Endodermal cell (in vitro differentiated cells): ENCODE data around the gene GAB3. TPM values are rescaled to one million over a fixed set of nuclear protein-coding genes. Genes with fewer than 3 reads are reported as not detected.

Source experiments
- DNase-seq: peaks from one replicate; pipeline ENCODE4 v3.0.0-alpha.2; 2017
- H3K27ac ChIP-seq: 2 replicates; pipeline ENCODE4 v1.5.1; 2013; ENCODE audit warnings: mild to moderate bottlenecking, low read depth, low read length, moderate library complexity
- H3K27me3 ChIP-seq: 2 replicates; pipeline ENCODE4 v1.6.1; 2013; ENCODE audit warnings: mild to moderate bottlenecking, low read length, moderate library complexity; ENCODE audit not compliant: insufficient read depth, control insufficient read depth, poor library complexity, severe bottlenecking
- H3K36me3 ChIP-seq: 2 replicates; pipeline ENCODE4 v1.7.0; 2013; ENCODE audit warnings: mild to moderate bottlenecking, low read length, moderate library complexity; ENCODE audit not compliant: control insufficient read depth, insufficient read depth
- H3K4me1 ChIP-seq: one replicate; pipeline ENCODE4 v1.7.0; 2013; ENCODE audit warnings: low read length; ENCODE audit not compliant: control insufficient read depth, insufficient read depth
- H3K4me3 ChIP-seq: 2 replicates; pipeline ENCODE4 v1.5.1; 2013; ENCODE audit warnings: mild to moderate bottlenecking, low read length, moderate library complexity
- H3K9ac ChIP-seq: 2 replicates; pipeline ENCODE4 v1.6.1; 2013; ENCODE audit warnings: mild to moderate bottlenecking, low read length, moderate library complexity; ENCODE audit not compliant: poor library complexity, severe bottlenecking; ENCODE audit errors: extremely low read depth
- H3K9me3 ChIP-seq: 2 replicates; pipeline ENCODE4 v1.6.1; 2013; ENCODE audit warnings: mild to moderate bottlenecking, low read length, moderate library complexity; ENCODE audit not compliant: control insufficient read depth
- H3K27ac Mint-ChIP-seq: 2 replicates; pipeline ENCODE4 v1.8.0; 2020; ENCODE audit warnings: mixed read lengths
- H3K27me3 Mint-ChIP-seq: 2 replicates; pipeline ENCODE4 v1.8.0; 2021; ENCODE audit warnings: mild to moderate bottlenecking, mixed read lengths; ENCODE audit not compliant: insufficient read depth
- H3K36me3 Mint-ChIP-seq: 2 replicates; pipeline ENCODE4 v1.8.0; 2020; ENCODE audit warnings: low read depth, mixed read lengths
- H3K4me1 Mint-ChIP-seq: 2 replicates; pipeline ENCODE4 v1.8.0; 2020; ENCODE audit warnings: mixed read lengths
- H3K4me3 Mint-ChIP-seq: 2 replicates; pipeline ENCODE4 v1.8.0; 2020; ENCODE audit warnings: mild to moderate bottlenecking, moderate library complexity, mixed read lengths
- H3K9me3 Mint-ChIP-seq: 2 replicates; pipeline ENCODE4 v1.8.0; 2020; ENCODE audit warnings: mild to moderate bottlenecking, mixed read lengths
- CTCF ChIP-seq: fragments of 200-600 bp; sonication (generic); conservative IDR thresholded peaks from 2 replicates; pipeline ENCODE4 v1.5.0; 2021; ENCODE audit warnings: antibody characterized with exemption, mild to moderate bottlenecking
- WGBS, 2 experiments: methylation state at CpG; one replicate each; pipeline versions ENCODE4 v1.1.5 to v1.1.7; 2013; ENCODE audit warnings: missing lambda C conversion rate in 2 of 2, mixed read lengths in 1 of 2; ENCODE audit not compliant: insufficient coverage in 1 of 2, insufficient read length in 1 of 2; 5-methylcytosine and 5-hydroxymethylcytosine counted together
- total RNA-seq, 2 donors: library from RNA; stranded (reverse); fragmentation: NEBNext Ultra II Directional in 1 of 2; extraction: Animal tissue kit (Norgen Biotek cat#: 25700) in 1 of 2; gene quantifications; 2 replicates in 1 of 2; 3 replicates in 1 of 2; pipeline ENCODE4 v1.2.1, GENCODE V29; 2021

GAB3 gene
- total RNA-seq, 2 donors from 2014 or later: 0.13 to 0.55 TPM

DNA sequence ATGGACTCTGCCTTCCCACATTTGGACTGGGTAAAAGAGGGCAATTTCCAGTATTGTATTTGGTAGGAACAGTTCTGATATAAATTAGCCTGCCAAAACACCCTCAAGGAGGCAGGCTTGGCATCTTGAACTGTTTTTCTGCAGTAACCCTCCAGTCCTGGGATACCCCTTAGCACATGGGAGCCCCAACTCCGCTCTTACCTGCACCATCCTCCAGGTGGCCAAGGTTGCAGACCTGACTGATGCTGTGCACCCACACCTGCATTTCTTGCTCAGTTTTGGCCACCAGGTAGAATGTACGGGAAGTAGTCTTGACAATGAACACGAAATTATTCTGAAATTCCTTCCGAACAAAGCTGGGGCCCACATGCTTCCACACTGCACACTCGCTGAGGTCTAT is 35.1 kb downstream of the GAB3 start:
- Mint-ChIP-seq H3K4me1 (no peaks in the 10 kb centered on the region), H3K36me3 (no peaks in the 10 kb centered on the region), H3K27ac (no peak overlapping the region), H3K4me3 (no peak overlapping the region), H3K9me3 (peaks cover 44% of the 10 kb centered on the region), H3K27me3 (no peaks in the 10 kb centered on the region)
- no peak overlapping the region for H3K9ac ChIP-seq
- no peaks in the 10 kb centered on the region for H3K27me3 ChIP-seq
- no peaks in the 10 kb centered on the region for H3K9me3 ChIP-seq
- 85 to 89% methylated on average over 5 of the region's 5 CpGs for WGBS, 2 experiments
- H3K4me1 ChIP-seq: no peaks in the 10 kb centered on the region
- H3K4me3 ChIP-seq: no peak overlapping the region
- TF ChIP-seq CTCF: peak; percentile 41
- DNase-seq: no peak
- H3K36me3 ChIP-seq: no peaks in the 10 kb centered on the region
- no peak overlapping the region for H3K27ac ChIP-seq

DNA sequence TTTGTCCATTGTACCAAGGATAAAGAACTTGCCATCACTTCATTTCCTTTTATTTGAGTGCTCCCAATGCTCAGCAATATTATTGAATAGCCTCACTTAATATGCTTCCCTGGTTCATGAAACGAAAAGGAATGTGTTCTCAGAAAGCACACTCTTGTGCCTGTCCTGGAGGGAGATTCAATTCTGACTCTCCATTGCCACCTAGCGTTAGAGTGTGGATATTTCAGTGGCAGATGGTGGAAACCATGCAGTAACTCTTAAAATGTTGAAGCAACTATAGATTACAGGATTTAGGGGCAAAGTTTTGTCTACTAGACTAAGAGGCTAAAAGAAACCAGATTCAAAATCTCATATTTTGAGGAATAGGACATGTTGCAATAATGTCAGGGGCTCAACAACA is 36.0 kb downstream of the GAB3 start:
- no peaks in the 10 kb centered on the region for H3K4me1 ChIP-seq
- no peaks in the 10 kb centered on the region for H3K27me3 ChIP-seq
- DNase-seq: peak; percentile 78
- no peaks in the 10 kb centered on the region for H3K9me3 ChIP-seq
- H3K4me3 ChIP-seq: no peak overlapping the region
- Mint-ChIP-seq H3K36me3 (no peaks in the 10 kb centered on the region), H3K4me3 (no peak overlapping the region), H3K4me1 (no peaks in the 10 kb centered on the region), H3K27ac (no peak overlapping the region), H3K9me3 (peaks cover 43% of the 10 kb centered on the region), H3K27me3 (no peaks in the 10 kb centered on the region)
- peak; percentile 79 for TF ChIP-seq CTCF
- no peak overlapping the region for H3K27ac ChIP-seq
- no peaks in the 10 kb centered on the region for H3K36me3 ChIP-seq
- WGBS, 2 experiments: 14 to 60% methylated on average over 1 to 2 of the region's 2 CpGs
- H3K9ac ChIP-seq: no peak overlapping the region

DNA sequence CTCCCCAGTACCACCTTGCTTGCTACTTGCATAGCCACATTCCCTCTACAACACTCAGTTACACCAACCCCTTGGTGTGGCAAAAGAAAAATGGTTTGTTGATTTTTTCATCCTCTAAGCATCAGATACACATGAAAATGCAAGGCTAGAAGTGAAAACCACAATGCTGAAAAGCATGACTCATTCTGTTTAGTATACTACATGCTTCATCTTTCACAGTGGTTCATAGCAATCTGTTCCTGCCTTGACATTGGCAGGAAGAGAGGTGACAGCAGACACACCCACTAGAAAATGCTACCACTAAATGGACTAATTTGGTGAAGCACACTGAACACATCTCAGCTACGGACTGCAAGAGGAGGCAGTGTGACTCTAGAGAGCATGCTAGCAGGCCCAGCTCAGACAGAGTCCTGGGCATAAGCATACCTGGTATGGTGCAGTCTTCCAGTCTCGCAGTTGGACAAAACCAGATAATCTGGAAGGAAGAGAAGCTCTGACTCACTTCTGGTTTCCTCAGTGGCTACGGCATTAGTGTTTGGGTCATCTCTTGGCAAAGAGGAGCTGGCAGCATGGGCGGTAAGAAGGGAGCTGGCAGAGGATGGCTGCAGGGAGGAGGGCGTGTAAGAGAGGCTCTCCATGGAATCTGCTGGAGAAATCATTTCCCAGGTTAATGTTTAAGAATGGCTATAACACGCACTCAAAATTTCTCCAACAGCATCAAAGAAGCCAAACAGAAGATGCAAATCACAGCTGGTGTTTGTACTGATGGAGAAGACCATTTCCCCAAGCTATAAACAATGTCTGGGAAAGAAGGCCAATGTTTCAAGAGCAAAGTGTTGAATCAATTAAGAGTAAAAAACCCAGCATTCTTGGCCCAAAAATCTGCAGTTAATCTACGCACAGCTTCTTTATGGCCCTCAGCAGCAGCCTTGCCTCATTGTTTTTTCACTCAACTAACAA is 37.8 kb downstream of the GAB3 start:
- Mint-ChIP-seq H3K36me3 (no peaks in the 10 kb centered on the region), H3K27ac (no peak overlapping the region), H3K27me3 (no peaks in the 10 kb centered on the region), H3K4me1 (no peaks in the 10 kb centered on the region), H3K9me3 (peaks cover 42% of the 10 kb centered on the region), H3K4me3 (no peak overlapping the region)
- no peak for TF ChIP-seq CTCF
- 92% methylated on average over 6 of the region's 7 CpGs; no CpG with 5 or more reads in 1 of the 2 experiments for WGBS, 2 experiments
- Histone ChIP-seq H3K9ac (no peak overlapping the region), H3K27ac (no peak overlapping the region), H3K36me3 (no peaks in the 10 kb centered on the region), H3K4me1 (no peaks in the 10 kb centered on the region), H3K9me3 (no peaks in the 10 kb centered on the region), H3K4me3 (no peak overlapping the region), H3K27me3 (no peaks in the 10 kb centered on the region)
- DNase-seq: no peak
